ENCODE measurements around the gene CTPS2.
"Not testable (repeated sequence)": the region's sequence is repeated elsewhere in the genome, so short reads cannot be mapped to it uniquely, and the experiment has no call there.

Gene CTPS2

GRCh38 chrX:16651391-16652024 is 61.0 kb downstream of the CTPS2 start:
- no peak for DNase-seq

- DNase-seq: no peak
These were observed 62.6 kb downstream of the CTPS2 start, which contains the start of gene S100G for GRCh38 chrX:16649858-16650257. Gene S100G (plus strand): TSS chrX:16650158. CDS start chrX:16651007, 849 bp downstream.

GRCh38 chrX:16646366-16647138 is 65.9 kb downstream of the CTPS2 start:
- no peak for DNase-seq

GRCh38 chrX:16643176-16643575 is 69.3 kb downstream of the CTPS2 start:
- DNase-seq: no peak

GRCh38 chrX:16640823-16641222 is 71.6 kb downstream of the CTPS2 start:
- no peak for DNase-seq

GRCh38 chrX:16639966-16640365 is 72.5 kb downstream of the CTPS2 start:
- no peak for DNase-seq

GRCh38 chrX:16638533-16638932 is 73.9 kb downstream of the CTPS2 start:
- DNase-seq: no peak

- no peak for DNase-seq
These were observed 76.9 kb downstream of the CTPS2 start for GRCh38 chrX:16635596-16635995.

GRCh38 chrX:16635040-16635439 is 77.4 kb downstream of the CTPS2 start:
- DNase-seq: no peak

GRCh38 chrX:16633754-16634153 is 78.7 kb downstream of the CTPS2 start:
- no peak for DNase-seq

- DNase-seq: no peak
These were observed 82.6 kb downstream of the CTPS2 start for GRCh38 chrX:16629909-16630308.

- DNase-seq: no peak
These were observed 83.4 kb downstream of the CTPS2 start for GRCh38 chrX:16628946-16629595.

- not testable (repeated sequence) for DNase-seq
These were observed 84.0 kb downstream of the CTPS2 start for GRCh38 chrX:16628511-16628910.

GRCh38 chrX:16619024-16619423 is 93.4 kb downstream of the CTPS2 start:
- no peak for DNase-seq

- no peak for DNase-seq
These were observed 94.0 kb downstream of the CTPS2 start for GRCh38 chrX:16618422-16618821.

- no peak for DNase-seq
These were observed 95.1 kb downstream of the CTPS2 start for GRCh38 chrX:16617382-16617781.

GRCh38 chrX:16612257-16612897 is 100.1 kb downstream of the CTPS2 start:
- no peak for DNase-seq

GRCh38 chrX:16610654-16611053 is 101.8 kb downstream of the CTPS2 start:
- DNase-seq: not testable (repeated sequence)

- no peak for DNase-seq
These were observed 102.3 kb downstream of the CTPS2 start for GRCh38 chrX:16610121-16610621.

- DNase-seq: no peak
These were observed 106.2 kb downstream of the CTPS2 start for GRCh38 chrX:16606142-16606720.

GRCh38 chrX:16604337-16604736 is 108.1 kb downstream of the CTPS2 start:
- DNase-seq: no peak

- no peak for DNase-seq
These were observed 108.6 kb downstream of the CTPS2 start for GRCh38 chrX:16603822-16604221.

GRCh38 chrX:16603235-16603634 is 109.2 kb downstream of the CTPS2 start:
- not testable (repeated sequence) for DNase-seq

Measured in NCI-H774 (cell line).